ENCODE results near the gene LYPD3.

DNA sequence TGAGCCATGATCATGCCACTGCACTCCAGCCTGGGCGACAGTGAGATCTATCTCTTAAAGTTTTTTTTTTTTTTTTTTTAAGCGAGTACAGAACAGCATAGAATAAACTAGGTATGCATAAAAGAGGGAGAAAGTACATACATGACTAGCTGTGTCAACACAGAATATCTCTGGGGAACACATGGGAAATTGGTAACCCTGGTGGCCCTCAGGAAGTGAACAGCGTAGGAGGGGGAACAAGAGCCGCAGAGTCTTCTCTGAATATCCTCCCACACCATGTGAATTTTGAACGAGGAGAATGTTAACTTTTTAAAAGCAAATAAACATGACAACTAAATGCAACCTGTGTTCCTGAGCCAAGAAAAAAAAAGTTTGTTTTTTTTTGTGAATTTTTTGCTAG, 23.9 kb upstream of the LYPD3 start:
- TF ChIP-seq MXI1 (IDR thresholded peaks at IDR 0.05; ENCODE audit: low read depth, low read length) (no peak), CEBPB (IDR thresholded peaks at IDR 0.05; ENCODE audit: borderline replicate concordance in 1 of 2, low read depth in 2 of 2, low read length in 2 of 2) (no peak)
- TF ChIP-seq, protein P1, sequence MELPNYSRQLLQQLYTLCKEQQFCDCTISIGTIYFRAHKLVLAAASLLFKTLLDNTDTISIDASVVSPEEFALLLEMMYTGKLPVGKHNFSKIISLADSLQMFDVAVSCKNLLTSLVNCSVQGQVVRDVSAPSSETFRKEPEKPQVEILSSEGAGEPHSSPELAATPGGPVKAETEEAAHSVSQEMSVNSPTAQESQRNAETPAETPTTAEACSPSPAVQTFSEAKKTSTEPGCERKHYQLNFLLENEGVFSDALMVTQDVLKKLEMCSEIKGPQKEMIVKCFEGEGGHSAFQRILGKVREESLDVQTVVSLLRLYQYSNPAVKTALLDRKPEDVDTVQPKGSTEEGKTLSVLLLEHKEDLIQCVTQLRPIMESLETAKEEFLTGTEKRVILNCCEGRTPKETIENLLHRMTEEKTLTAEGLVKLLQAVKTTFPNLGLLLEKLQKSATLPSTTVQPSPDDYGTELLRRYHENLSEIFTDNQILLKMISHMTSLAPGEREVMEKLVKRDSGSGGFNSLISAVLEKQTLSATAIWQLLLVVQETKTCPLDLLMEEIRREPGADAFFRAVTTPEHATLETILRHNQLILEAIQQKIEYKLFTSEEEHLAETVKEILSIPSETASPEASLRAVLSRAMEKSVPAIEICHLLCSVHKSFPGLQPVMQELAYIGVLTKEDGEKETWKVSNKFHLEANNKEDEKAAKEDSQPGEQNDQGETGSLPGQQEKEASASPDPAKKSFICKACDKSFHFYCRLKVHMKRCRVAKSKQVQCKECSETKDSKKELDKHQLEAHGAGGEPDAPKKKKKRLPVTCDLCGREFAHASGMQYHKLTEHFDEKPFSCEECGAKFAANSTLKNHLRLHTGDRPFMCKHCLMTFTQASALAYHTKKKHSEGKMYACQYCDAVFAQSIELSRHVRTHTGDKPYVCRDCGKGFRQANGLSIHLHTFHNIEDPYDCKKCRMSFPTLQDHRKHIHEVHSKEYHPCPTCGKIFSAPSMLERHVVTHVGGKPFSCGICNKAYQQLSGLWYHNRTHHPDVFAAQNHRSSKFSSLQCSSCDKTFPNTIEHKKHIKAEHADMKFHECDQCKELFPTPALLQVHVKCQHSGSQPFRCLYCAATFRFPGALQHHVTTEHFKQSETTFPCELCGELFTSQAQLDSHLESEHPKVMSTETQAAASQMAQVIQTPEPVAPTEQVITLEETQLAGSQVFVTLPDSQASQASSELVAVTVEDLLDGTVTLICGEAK (IDR thresholded peaks at IDR 0.05; ENCODE audit: borderline replicate concordance): no peak
- TF ChIP-seq, protein P2, sequence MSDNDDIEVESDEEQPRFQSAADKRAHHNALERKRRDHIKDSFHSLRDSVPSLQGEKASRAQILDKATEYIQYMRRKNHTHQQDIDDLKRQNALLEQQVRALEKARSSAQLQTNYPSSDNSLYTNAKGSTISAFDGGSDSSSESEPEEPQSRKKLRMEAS (IDR thresholded peaks at IDR 0.05; ENCODE audit: low read depth, low read length): no peak
- TF ChIP-seq, protein P3, sequence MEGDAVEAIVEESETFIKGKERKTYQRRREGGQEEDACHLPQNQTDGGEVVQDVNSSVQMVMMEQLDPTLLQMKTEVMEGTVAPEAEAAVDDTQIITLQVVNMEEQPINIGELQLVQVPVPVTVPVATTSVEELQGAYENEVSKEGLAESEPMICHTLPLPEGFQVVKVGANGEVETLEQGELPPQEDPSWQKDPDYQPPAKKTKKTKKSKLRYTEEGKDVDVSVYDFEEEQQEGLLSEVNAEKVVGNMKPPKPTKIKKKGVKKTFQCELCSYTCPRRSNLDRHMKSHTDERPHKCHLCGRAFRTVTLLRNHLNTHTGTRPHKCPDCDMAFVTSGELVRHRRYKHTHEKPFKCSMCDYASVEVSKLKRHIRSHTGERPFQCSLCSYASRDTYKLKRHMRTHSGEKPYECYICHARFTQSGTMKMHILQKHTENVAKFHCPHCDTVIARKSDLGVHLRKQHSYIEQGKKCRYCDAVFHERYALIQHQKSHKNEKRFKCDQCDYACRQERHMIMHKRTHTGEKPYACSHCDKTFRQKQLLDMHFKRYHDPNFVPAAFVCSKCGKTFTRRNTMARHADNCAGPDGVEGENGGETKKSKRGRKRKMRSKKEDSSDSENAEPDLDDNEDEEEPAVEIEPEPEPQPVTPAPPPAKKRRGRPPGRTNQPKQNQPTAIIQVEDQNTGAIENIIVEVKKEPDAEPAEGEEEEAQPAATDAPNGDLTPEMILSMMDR (IDR thresholded peaks at IDR 0.05 in 2 of 3, conservative IDR thresholded peaks at IDR 0.05 in 1 of 3; ENCODE audit: control insufficient read depth in 2 of 3, extremely low read depth in 1 of 3, insufficient read depth in 1 of 3, low read depth in 3 of 3, low read length in 3 of 3): no peak

All from GM12878 (cell line).